ENCODE data around the gene ARPC2. TPM values are rescaled to one million over a fixed set of nuclear protein-coding genes. Genes with fewer than 3 reads are reported as not detected.
A peak's percentile ranks its signal among the peaks of the same experiment; 100 is the strongest.

Gene ARPC2
- total and polyA plus RNA-seq, 2 of the 13 experiments (the other 11 are each of a cell fraction or from before 2014, with no cell fraction given): 168 to 303 TPM

GRCh38 chr2:218294430-218295022, 77.5 kb downstream of the ARPC2 start (continued):
- TF ChIP-seq ZNF468 (CRISPR knock-in tag; IDR thresholded peaks at IDR 0.05): no peak
- no peak for TF ChIP-seq FOXA1 (IDR thresholded peaks at IDR 0.05)
- no peak for TF ChIP-seq FOXA1 (CRISPR knock-in tag; IDR thresholded peaks at IDR 0.05)
- no peak for TF ChIP-seq ELF4 (CRISPR knock-in tag; IDR thresholded peaks at IDR 0.05; ENCODE audit: borderline replicate concordance)
- no peak for TF ChIP-seq ZBTB7A (CRISPR knock-in tag; IDR thresholded peaks at IDR 0.05)
- TF ChIP-seq RARA (CRISPR knock-in tag; IDR thresholded peaks at IDR 0.05): no peak
- TF ChIP-seq ZNF773 (CRISPR knock-in tag; IDR thresholded peaks at IDR 0.05; ENCODE audit: borderline replicate concordance): no peak
- 0 out of 2 replicates have a peak, but pooled peaks have one; percentile 30 for TF ChIP-seq ZFY (CRISPR knock-in tag; IDR thresholded peaks at IDR 0.05)
- 0 out of 2 replicates have a peak, but pooled peaks have one; percentile 38 for TF ChIP-seq ATF7-NPFF (CRISPR knock-in tag; IDR thresholded peaks at IDR 0.05; ENCODE audit: low read depth)
- TF ChIP-seq ATF1 (CRISPR knock-in tag; IDR thresholded peaks at IDR 0.05): no peak
- TF ChIP-seq DZIP1 (CRISPR knock-in tag; IDR thresholded peaks at IDR 0.05): no peak
- TF ChIP-seq MED1 (CRISPR knock-in tag; IDR thresholded peaks at IDR 0.05): no peak
- 0 out of 2 replicates have a peak, but pooled peaks have one; percentile 7 for TF ChIP-seq SALL1 (CRISPR knock-in tag; IDR thresholded peaks at IDR 0.05)
- TF ChIP-seq IRF1 (CRISPR knock-in tag; IDR thresholded peaks at IDR 0.05; ENCODE audit: low read depth): no peak
- TF ChIP-seq MAFK (conservative IDR thresholded peaks at IDR 0.05 in 1 of 2, IDR thresholded peaks at IDR 0.05 in 1 of 2; ENCODE audit: low read length in 2 of 2): no peak
- no peak for TF ChIP-seq PRPF4 (IDR thresholded peaks at IDR 0.05; ENCODE audit: low read depth, low read length, poor library complexity, severe bottlenecking)
- no peak for TF ChIP-seq TFDP1 (CRISPR knock-in tag; IDR thresholded peaks at IDR 0.05; ENCODE audit: borderline replicate concordance)
